Measurements from ENCODE around the gene KNTC1.
"Not testable (repeated sequence)": the region's sequence is repeated elsewhere in the genome, so short reads cannot be mapped to it uniquely, and the experiment has no call there.

Gene KNTC1

GRCh38 chr12:122584177-122584863 is 57.3 kb downstream of the KNTC1 start:
- DNase-seq (ENCODE audit: low spot score), result no peak
- Histone ChIP-seq H2BK5ac (ENCODE audit: low read length) (no peak overlapping the region), H3K4me2 (ENCODE audit: insufficient read depth, low read length, poor library complexity, severe bottlenecking) (no peak overlapping the region), H2AK5ac (ENCODE audit: low read depth, low read length) (no peak overlapping the region), H2BK15ac (ENCODE audit: low read length) (no peak overlapping the region), H3K4me1 (ENCODE audit: control insufficient read depth in 2 of 2, insufficient read depth in 1 of 2, low read depth in 1 of 2, low read length in 2 of 2) (no peaks in the 10 kb centered on the region), H3K23ac (ENCODE audit: low read depth, low read length, poor library complexity) (no peak overlapping the region), H4K8ac (ENCODE audit: low read depth, low read length) (no peak overlapping the region), H3K14ac (ENCODE audit: low read length) (no peak overlapping the region), H3K9me3 (replicated peaks in 1 of 2; ENCODE audit: control insufficient read depth in 2 of 2, insufficient read depth in 1 of 2, low read depth in 1 of 2, low read length in 2 of 2) (no peaks in the 10 kb centered on the region), H3K4ac (ENCODE audit: low read length) (no peak overlapping the region), H2BK120ac (ENCODE audit: low read depth, low read length) (no peak overlapping the region), H3K18ac (ENCODE audit: low read length) (no peak overlapping the region), H3K36me3 (replicated peaks in 1 of 2; ENCODE audit: control insufficient read depth in 2 of 2, insufficient read depth in 2 of 2, low read length in 2 of 2) (peaks cover 14 to 99% of the 10 kb centered on the region in 2 donors), H4K91ac (ENCODE audit: low read depth, low read length, poor library complexity) (no peak overlapping the region), H2BK12ac (ENCODE audit: low read length) (no peak overlapping the region), H3K9ac (ENCODE audit: low read depth, low read length, poor library complexity) (no peak overlapping the region), H3K27me3 (ENCODE audit: control insufficient read depth in 3 of 3, insufficient read depth in 3 of 3, low read depth in 1 of 3, low read length in 3 of 3) (no peaks in the 10 kb centered on the region), H3K4me3 (ENCODE audit: low read length in 2 of 2) (no peak overlapping the region), H3K27ac (replicated peaks; ENCODE audit: low read length) (no peak overlapping the region), H2AFZ (ENCODE audit: low read length) (no peak overlapping the region), H3K79me1 (ENCODE audit: low read depth, low read length) (no peaks in the 10 kb centered on the region)
- WGBS, 2 donors (ENCODE audit: extremely low coverage in 2 of 2, insufficient read length in 2 of 2, insufficient replicate concordance in 1 of 2), result no CpG with 5 or more reads among the region's 4 CpGs

- H3K18ac ChIP-seq (ENCODE audit: low read length), result no peak overlapping the region
These were observed 63.9 kb downstream of the KNTC1 start for GRCh38 chr12:122590990-122591389.

GRCh38 chr12:122591966-122592365 is 64.9 kb downstream of the KNTC1 start:
- H3K9me3 ChIP-seq (replicated peaks in 1 of 2; ENCODE audit: control insufficient read depth in 2 of 2, insufficient read depth in 1 of 2, low read depth in 1 of 2, low read length in 2 of 2); H3K4ac ChIP-seq (ENCODE audit: low read length); H2AK5ac ChIP-seq (ENCODE audit: low read depth, low read length); H2BK5ac ChIP-seq (ENCODE audit: low read length); H3K9ac ChIP-seq (ENCODE audit: low read depth, low read length, poor library complexity); DNase-seq (ENCODE audit: low spot score); H3K23ac ChIP-seq (ENCODE audit: low read depth, low read length, poor library complexity); H3K27ac ChIP-seq (replicated peaks; ENCODE audit: low read length); H4K8ac ChIP-seq (ENCODE audit: low read depth, low read length); H2AFZ ChIP-seq (ENCODE audit: low read length); H3K27me3 ChIP-seq (ENCODE audit: control insufficient read depth in 3 of 3, insufficient read depth in 3 of 3, low read depth in 1 of 3, low read length in 3 of 3); H3K4me2 ChIP-seq (ENCODE audit: insufficient read depth, low read length, poor library complexity, severe bottlenecking); H3K4me3 ChIP-seq (ENCODE audit: low read length in 2 of 2); H3K4me1 ChIP-seq (ENCODE audit: control insufficient read depth in 2 of 2, insufficient read depth in 1 of 2, low read depth in 1 of 2, low read length in 2 of 2); H2BK120ac ChIP-seq (ENCODE audit: low read depth, low read length); H4K91ac ChIP-seq (ENCODE audit: low read depth, low read length, poor library complexity); H2BK15ac ChIP-seq (ENCODE audit: low read length); H2BK12ac ChIP-seq (ENCODE audit: low read length); H3K79me1 ChIP-seq (ENCODE audit: low read depth, low read length); H3K18ac ChIP-seq (ENCODE audit: low read length); H3K14ac ChIP-seq (ENCODE audit: low read length): not testable (repeated sequence)
- WGBS, 2 donors (ENCODE audit: extremely low coverage in 2 of 2, insufficient read length in 2 of 2, insufficient replicate concordance in 1 of 2), result no CpG with 5 or more reads among the region's 30 CpGs
- peaks cover 8 to 97% of the 10 kb centered on the region in 2 donors for H3K36me3 ChIP-seq (replicated peaks in 1 of 2; ENCODE audit: control insufficient read depth in 2 of 2, insufficient read depth in 2 of 2, low read length in 2 of 2)

More at GRCh38 chr12:122590990-122591389, 63.9 kb downstream of the KNTC1 start:
- Histone ChIP-seq H4K91ac (ENCODE audit: low read depth, low read length, poor library complexity) (no peak overlapping the region), H4K8ac (ENCODE audit: low read depth, low read length) (no peak overlapping the region), H3K4me1 (ENCODE audit: control insufficient read depth in 2 of 2, insufficient read depth in 1 of 2, low read depth in 1 of 2, low read length in 2 of 2) (no peaks in the 10 kb centered on the region), H2AK5ac (ENCODE audit: low read depth, low read length) (no peak overlapping the region), H3K4me2 (ENCODE audit: insufficient read depth, low read length, poor library complexity, severe bottlenecking) (no peak overlapping the region), H3K14ac (ENCODE audit: low read length) (no peak overlapping the region), H3K4me3 (ENCODE audit: low read length in 2 of 2) (no peak overlapping the region), H3K23ac (ENCODE audit: low read depth, low read length, poor library complexity) (no peak overlapping the region), H2BK120ac (ENCODE audit: low read depth, low read length) (no peak overlapping the region), H3K27ac (replicated peaks; ENCODE audit: low read length) (no peak overlapping the region), H3K4ac (ENCODE audit: low read length) (no peak overlapping the region), H2BK12ac (ENCODE audit: low read length) (no peak overlapping the region), H3K79me1 (ENCODE audit: low read depth, low read length) (no peaks in the 10 kb centered on the region), H3K36me3 (replicated peaks in 1 of 2; ENCODE audit: control insufficient read depth in 2 of 2, insufficient read depth in 2 of 2, low read length in 2 of 2) (peaks cover 8 to 97% of the 10 kb centered on the region in 2 donors), H2AFZ (ENCODE audit: low read length) (no peak overlapping the region), H3K9ac (ENCODE audit: low read depth, low read length, poor library complexity) (no peak overlapping the region), H3K27me3 (ENCODE audit: control insufficient read depth in 3 of 3, insufficient read depth in 3 of 3, low read depth in 1 of 3, low read length in 3 of 3) (no peaks in the 10 kb centered on the region), H2BK15ac (ENCODE audit: low read length) (no peak overlapping the region), H3K9me3 (replicated peaks in 1 of 2; ENCODE audit: control insufficient read depth in 2 of 2, insufficient read depth in 1 of 2, low read depth in 1 of 2, low read length in 2 of 2) (no peaks in the 10 kb centered on the region), H2BK5ac (ENCODE audit: low read length) (no peak overlapping the region)
- DNase-seq (ENCODE audit: low spot score), result no peak
- no CpG with 5 or more reads among the region's 7 CpGs for WGBS, 2 donors (ENCODE audit: extremely low coverage in 2 of 2, insufficient read length in 2 of 2, insufficient replicate concordance in 1 of 2)

- H4K8ac ChIP-seq (ENCODE audit: low read depth, low read length); H3K79me1 ChIP-seq (ENCODE audit: low read depth, low read length); H3K4ac ChIP-seq (ENCODE audit: low read length); H2AK5ac ChIP-seq (ENCODE audit: low read depth, low read length); H3K9ac ChIP-seq (ENCODE audit: low read depth, low read length, poor library complexity); H2BK120ac ChIP-seq (ENCODE audit: low read depth, low read length); H3K9me3 ChIP-seq (replicated peaks in 1 of 2; ENCODE audit: control insufficient read depth in 2 of 2, insufficient read depth in 1 of 2, low read depth in 1 of 2, low read length in 2 of 2); H3K23ac ChIP-seq (ENCODE audit: low read depth, low read length, poor library complexity); H3K4me3 ChIP-seq (ENCODE audit: low read length in 2 of 2); H2BK5ac ChIP-seq (ENCODE audit: low read length); H3K27ac ChIP-seq (replicated peaks; ENCODE audit: low read length); H2BK15ac ChIP-seq (ENCODE audit: low read length); H2AFZ ChIP-seq (ENCODE audit: low read length); H3K18ac ChIP-seq (ENCODE audit: low read length); H3K4me1 ChIP-seq (ENCODE audit: control insufficient read depth in 2 of 2, insufficient read depth in 1 of 2, low read depth in 1 of 2, low read length in 2 of 2); H3K27me3 ChIP-seq (ENCODE audit: control insufficient read depth in 3 of 3, insufficient read depth in 3 of 3, low read depth in 1 of 3, low read length in 3 of 3); H2BK12ac ChIP-seq (ENCODE audit: low read length); H3K4me2 ChIP-seq (ENCODE audit: insufficient read depth, low read length, poor library complexity, severe bottlenecking); DNase-seq (ENCODE audit: low spot score); H4K91ac ChIP-seq (ENCODE audit: low read depth, low read length, poor library complexity); H3K14ac ChIP-seq (ENCODE audit: low read length): not testable (repeated sequence)
- WGBS, 2 donors (ENCODE audit: extremely low coverage in 2 of 2, insufficient read length in 2 of 2, insufficient replicate concordance in 1 of 2), result no CpG with 5 or more reads among the region's 8 CpGs
- peaks cover 10 to 97% of the 10 kb centered on the region in 2 donors for H3K36me3 ChIP-seq (replicated peaks in 1 of 2; ENCODE audit: control insufficient read depth in 2 of 2, insufficient read depth in 2 of 2, low read length in 2 of 2)
These were observed 65.5 kb downstream of the KNTC1 start for GRCh38 chr12:122592543-122592942.

All from neuronal stem cell (in vitro differentiated cells).